Suprapubic skin (tissue), 4 donors: ENCODE data around the gene LRRN1. TPM values are rescaled to one million over a fixed set of nuclear protein-coding genes. Genes with fewer than 3 reads are reported as not detected.

Source experiments
- DNase-seq, 2 donors: peaks; one replicate each; pipeline ENCODE4 v3.0.0-alpha.2; 2019; ENCODE audit warnings: low spot score in 2 of 2
- H3K27ac ChIP-seq: fragments of 200-600 bp; sonication (generic); one replicate; pipeline ENCODE4 v1.5.1; 2019
- H3K27me3 ChIP-seq: fragments of 200-600 bp; sonication (generic); one replicate; pipeline ENCODE4 v1.5.1; 2019
- H3K36me3 ChIP-seq: fragments of 200-600 bp; sonication (generic); one replicate; pipeline ENCODE4 v1.5.1; 2019
- H3K4me1 ChIP-seq: fragments of 200-600 bp; sonication (generic); one replicate; pipeline ENCODE4 v1.5.1; 2019
- H3K4me3 ChIP-seq: fragments of 200-600 bp; sonication (generic); one replicate; pipeline ENCODE4 v1.5.1; 2019; ENCODE audit warnings: mild to moderate bottlenecking
- H3K9me3 ChIP-seq: fragments of 200-600 bp; sonication (generic); one replicate; pipeline ENCODE4 v1.5.1; 2019
- CTCF ChIP-seq, 2 donors: fragments of 200-600 bp in 1 of 2; fragments of 450-650 bp in 1 of 2; sonication (generic) in 1 of 2; IDR thresholded peaks; one replicate each; pipeline ENCODE4 v1.5.1; 2016 to 2019; ENCODE audit warnings: antibody characterized with exemption in 2 of 2, mild to moderate bottlenecking in 1 of 2, moderate library complexity in 1 of 2
- EP300 ChIP-seq: sonication (generic); formaldehyde crosslinking; IDR thresholded peaks from one replicate; pipeline ENCODE4 v1.6.1; 2017; ENCODE audit warnings: antibody characterized with exemption
- POLR2A ChIP-seq, 2 donors: fragments of 450-650 bp; IDR thresholded peaks; one replicate each; pipeline ENCODE4 v1.6.1; 2017; ENCODE audit warnings: antibody characterized with exemption in 2 of 2, mild to moderate bottlenecking in 2 of 2, moderate library complexity in 2 of 2
- POLR2AphosphoS5 ChIP-seq, 3 donors: sonication (generic); formaldehyde crosslinking; IDR thresholded peaks; one replicate each; pipeline ENCODE4 v1.6.1; 2017; ENCODE audit warnings: antibody characterized with exemption in 3 of 3
- WGBS: methylation state at CpG from one replicate; pipeline ENCODE4 v1.1.5; 2018; 5-methylcytosine and 5-hydroxymethylcytosine counted together
- total RNA-seq, 4 donors: library from RNA; depleted of rRNA; stranded (reverse); fragments of >200 nt; gene quantifications; one replicate each; pipeline ENCODE4 v1.1.0, GENCODE V29; 2016

LRRN1 gene
- 1 to 10 TPM; 1.1 to 7.5 (median 4.4) TPM for total RNA-seq

- H3K36me3 ChIP-seq, result no peaks in the 10 kb centered on the region
- peaks cover 32% of the 10 kb centered on the region for H3K4me1 ChIP-seq
- no peaks in the 10 kb centered on the region for H3K9me3 ChIP-seq
- H3K4me3 ChIP-seq, result peak within 1 kb of the TSS; percentile 81
- H3K27me3 ChIP-seq, result peaks cover 9% of the 10 kb centered on the region
- no peak for TF ChIP-seq POLR2A (IDR thresholded peaks at IDR 0.05)
- TF ChIP-seq CTCF (IDR thresholded peaks at IDR 0.05), result no peak
- TF ChIP-seq EP300, result no peak
- no peak for TF ChIP-seq POLR2AphosphoS5 (IDR thresholded peaks at IDR 0.05)
- H3K27ac ChIP-seq, result no peak within 1 kb of the TSS
- DNase-seq, result peak in 1 of 2 donors; percentile 78
- under 1% methylated on average over 52 of the region's 102 CpGs for WGBS
Measured at GRCh38 chr3:3799173-3800079, at the start of gene LRRN1. Gene LRRN1, plus strand, starts transcription at chr3:3799431. Its CDS starts 45,211 bp downstream, at chr3:3844642.

- TF ChIP-seq POLR2AphosphoS5 (IDR thresholded peaks at IDR 0.05) (no peak), EP300 (no peak), POLR2A (IDR thresholded peaks at IDR 0.05) (no peak)
- H3K4me1 ChIP-seq, result no peaks in the 10 kb centered on the region
- no peaks in the 10 kb centered on the region for H3K27me3 ChIP-seq
- H3K27ac ChIP-seq, result no peak overlapping the region
- H3K36me3 ChIP-seq, result no peaks in the 10 kb centered on the region
- DNase-seq, result no peak
- H3K4me3 ChIP-seq, result no peak overlapping the region
- 61% methylated on average over 3 of the region's 3 CpGs for WGBS
- no peaks in the 10 kb centered on the region for H3K9me3 ChIP-seq
Measured at GRCh38 chr3:3753416-3753815, 45.8 kb upstream of the LRRN1 start.

GRCh38 chr3:3765661-3766060, 33.6 kb upstream of the LRRN1 start:
- Histone ChIP-seq H3K27ac (no peak overlapping the region), H3K36me3 (no peaks in the 10 kb centered on the region), H3K4me3 (no peak overlapping the region), H3K4me1 (no peaks in the 10 kb centered on the region), H3K9me3 (no peaks in the 10 kb centered on the region), H3K27me3 (no peaks in the 10 kb centered on the region)
- no peak for DNase-seq
- TF ChIP-seq CTCF (IDR thresholded peaks at IDR 0.05), result no peak
- no peak for TF ChIP-seq EP300
- no peak for TF ChIP-seq POLR2AphosphoS5 (IDR thresholded peaks at IDR 0.05)
- no peak for TF ChIP-seq POLR2A (IDR thresholded peaks at IDR 0.05)
- 98% methylated on average over 4 of the region's 4 CpGs for WGBS

DNA sequence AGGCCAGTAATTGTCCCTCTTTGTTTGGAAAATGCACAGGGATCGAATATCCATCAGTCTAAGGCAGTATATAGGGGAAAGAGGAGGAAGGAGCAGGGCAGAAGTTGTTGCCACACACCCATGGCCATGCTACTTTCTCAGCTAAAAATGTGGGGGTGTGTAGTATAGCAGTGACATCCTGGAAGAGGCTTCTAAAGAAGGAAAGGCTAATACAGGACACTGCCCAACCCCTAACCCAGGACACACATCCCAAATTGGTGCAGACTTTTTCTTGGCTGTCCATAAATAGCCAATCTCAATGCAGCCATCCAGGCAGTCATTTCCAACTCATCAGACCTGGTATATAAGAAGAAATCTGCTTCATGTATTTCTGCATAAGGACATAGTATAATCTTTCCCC, 33.1 kb upstream of the LRRN1 start:
- H3K9me3 ChIP-seq, result no peaks in the 10 kb centered on the region
- TF ChIP-seq EP300, result no peak
- no peak for TF ChIP-seq POLR2A (IDR thresholded peaks at IDR 0.05)
- no peak for TF ChIP-seq POLR2AphosphoS5 (IDR thresholded peaks at IDR 0.05)
- TF ChIP-seq CTCF (IDR thresholded peaks at IDR 0.05), result no peak
- no peak overlapping the region for H3K4me3 ChIP-seq
- no peaks in the 10 kb centered on the region for H3K36me3 ChIP-seq
- WGBS, result 73% methylated on average over 1 of the region's 1 CpG
- no peak for DNase-seq
- no peaks in the 10 kb centered on the region for H3K27me3 ChIP-seq
- no peaks in the 10 kb centered on the region for H3K4me1 ChIP-seq
- H3K27ac ChIP-seq, result no peak overlapping the region

DNA sequence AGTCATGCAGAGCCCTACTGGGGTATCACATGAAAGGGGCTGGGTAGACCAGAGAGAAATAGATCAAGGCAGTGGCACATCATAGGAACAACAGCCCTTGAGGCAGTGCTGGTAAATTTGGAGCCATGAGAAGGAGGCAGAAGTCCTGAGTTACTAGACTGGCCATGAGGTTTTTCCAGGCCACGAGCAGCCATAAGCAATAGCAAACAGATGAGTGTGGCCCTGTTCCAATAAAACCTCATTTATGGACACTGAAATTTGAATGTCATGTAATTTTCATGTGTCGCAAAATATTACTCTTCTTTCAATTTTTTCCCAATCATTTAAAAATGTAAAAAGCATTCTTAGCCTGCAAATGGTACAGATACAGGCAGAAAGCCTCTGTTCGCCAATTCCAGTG, 28.1 kb upstream of the LRRN1 start:
- 66% methylated on average over 3 of the region's 3 CpGs for WGBS
- no peaks in the 10 kb centered on the region for H3K36me3 ChIP-seq
- no peak for TF ChIP-seq CTCF (IDR thresholded peaks at IDR 0.05)
- TF ChIP-seq POLR2AphosphoS5 (IDR thresholded peaks at IDR 0.05), result no peak
- TF ChIP-seq POLR2A (IDR thresholded peaks at IDR 0.05), result no peak
- TF ChIP-seq EP300, result no peak
- H3K27me3 ChIP-seq, result no peaks in the 10 kb centered on the region
- H3K9me3 ChIP-seq, result peaks cover 4% of the 10 kb centered on the region
- no peak for DNase-seq
- no peak overlapping the region for H3K4me3 ChIP-seq
- no peak overlapping the region for H3K27ac ChIP-seq
- H3K4me1 ChIP-seq, result no peaks in the 10 kb centered on the region
